Muscle layer of duodenum (tissue), 2 donors: Measurements from ENCODE around the gene EME2.

ENCODE experiments used
- H3K27ac ChIP-seq: one replicate; pipeline ENCODE4 v1.7.0; 2013; ENCODE audit warnings: mild to moderate bottlenecking, low read length
- H3K27me3 ChIP-seq: one replicate; pipeline ENCODE4 v1.7.0; 2013; ENCODE audit warnings: low read depth, mild to moderate bottlenecking, control low read depth, low read length
- H3K36me3 ChIP-seq, 2 donors: one replicate each; pipeline ENCODE4 v1.7.0; 2013; ENCODE audit warnings: low read length in 2 of 2, control low read depth in 1 of 2, mild to moderate bottlenecking in 1 of 2; ENCODE audit not compliant: insufficient read depth in 2 of 2, control insufficient read depth in 1 of 2
- H3K4me1 ChIP-seq, 2 donors: one replicate each; pipeline ENCODE4 v1.7.0; 2013; ENCODE audit warnings: low read length in 2 of 2, mild to moderate bottlenecking in 2 of 2, control low read depth in 1 of 2, moderate library complexity in 1 of 2; ENCODE audit not compliant: insufficient read depth in 2 of 2, control insufficient read depth in 1 of 2
- H3K4me3 ChIP-seq, 2 donors: one replicate each; pipeline ENCODE4 v1.7.0; 2013; ENCODE audit warnings: low read length in 2 of 2, low read depth in 1 of 2, mild to moderate bottlenecking in 1 of 2
- H3K9me3 ChIP-seq, 2 donors: one replicate each; pipeline ENCODE4 v1.7.0; 2013; ENCODE audit warnings: low read length in 2 of 2, control low read depth in 1 of 2, mild to moderate bottlenecking in 1 of 2; ENCODE audit not compliant: control insufficient read depth in 1 of 2
- donor health status: healthy.

Gene EME2

GRCh38 chr16:1775846-1776671 lies 3.4 kb downstream of the EME2 start:
- H3K4me1 ChIP-seq = peaks cover 3 to 40% of the 10 kb centered on the region in 2 donors
- no peak overlapping the region for H3K4me3 ChIP-seq
- peaks cover 0 to 39% of the 10 kb centered on the region in 2 donors for H3K36me3 ChIP-seq
- H3K27ac ChIP-seq = no peak overlapping the region
- H3K9me3 ChIP-seq = no peaks in the 10 kb centered on the region
- no peaks in the 10 kb centered on the region for H3K27me3 ChIP-seq

GRCh38 chr16:1776672-1776955 lies 4.0 kb downstream of the EME2 start:
- peaks cover 0 to 39% of the 10 kb centered on the region in 2 donors for H3K36me3 ChIP-seq

GRCh38 chr16:1776991-1777374 lies 4.4 kb downstream of the EME2 start:
- Histone ChIP-seq H3K4me3 (no peak overlapping the region), H3K4me1 (peaks cover 8 to 46% of the 10 kb centered on the region in 2 donors), H3K27ac (no peak overlapping the region), H3K27me3 (no peaks in the 10 kb centered on the region), H3K9me3 (no peaks in the 10 kb centered on the region), H3K36me3 (peaks cover 0 to 39% of the 10 kb centered on the region in 2 donors)

More at GRCh38 chr16:1776672-1776955, 4.0 kb downstream of the EME2 start:
- no peak overlapping the region for H3K4me3 ChIP-seq
- H3K9me3 ChIP-seq = no peaks in the 10 kb centered on the region
- H3K4me1 ChIP-seq = peaks cover 8 to 45% of the 10 kb centered on the region in 2 donors
- no peak overlapping the region for H3K27ac ChIP-seq
- H3K27me3 ChIP-seq = no peaks in the 10 kb centered on the region

DNA sequence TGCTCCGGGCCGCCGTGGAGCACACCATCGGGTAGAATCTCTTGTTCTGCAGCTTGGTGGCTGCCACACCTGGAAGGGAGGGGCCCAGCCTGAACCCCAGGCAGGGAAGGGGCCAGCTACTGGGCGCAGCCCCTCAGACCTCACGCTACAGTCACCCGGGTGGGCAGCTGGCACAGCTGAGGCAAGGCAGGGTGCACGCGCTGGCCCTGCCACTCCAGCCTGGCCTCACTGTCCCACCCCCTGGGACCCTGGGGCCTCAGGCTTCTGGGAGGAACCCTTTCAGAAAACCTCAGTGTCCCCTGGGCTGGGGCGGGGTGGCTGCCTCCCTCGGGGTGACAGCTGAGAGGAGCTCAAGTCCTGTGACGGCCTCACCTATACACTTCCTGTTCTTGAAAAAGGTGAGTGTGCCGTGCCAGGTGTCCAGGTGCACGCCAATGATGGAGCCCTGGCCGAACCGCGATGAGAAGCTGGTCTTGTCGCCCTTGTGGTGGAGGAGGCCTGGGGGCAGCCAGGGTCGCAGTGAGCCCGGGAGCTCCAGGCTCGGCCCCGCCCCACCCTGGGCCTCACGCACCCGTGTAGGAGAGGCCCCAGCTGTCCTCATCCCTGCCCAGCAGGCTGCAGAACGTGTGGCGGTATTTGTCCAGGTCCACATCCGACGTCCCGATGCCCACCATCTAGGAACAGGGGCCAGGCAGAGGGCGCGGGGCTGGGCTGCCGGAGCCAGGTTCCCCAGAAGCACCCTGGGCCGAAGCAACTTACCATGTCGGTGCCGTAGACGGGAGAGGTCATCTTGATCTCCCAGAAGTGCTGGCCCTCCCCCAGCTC lies 5.0 kb downstream of the EME2 start:
- Histone ChIP-seq H3K27ac (no peak overlapping the region), H3K36me3 (peaks cover 0 to 39% of the 10 kb centered on the region in 2 donors), H3K4me3 (no peak overlapping the region)

GRCh38 chr16:1778200-1779179 lies 5.9 kb downstream of the EME2 start:
- H3K9me3 ChIP-seq = no peaks in the 10 kb centered on the region
- peaks cover 8 to 42% of the 10 kb centered on the region in 2 donors for H3K4me1 ChIP-seq
- H3K27ac ChIP-seq = no peak overlapping the region
- no peaks in the 10 kb centered on the region for H3K27me3 ChIP-seq
- no peak overlapping the region for H3K4me3 ChIP-seq
- peaks cover 0 to 39% of the 10 kb centered on the region in 2 donors for H3K36me3 ChIP-seq

More for the DNA sequence above, 5.0 kb downstream of the EME2 start:
- peaks cover 8 to 40% of the 10 kb centered on the region in 2 donors for H3K4me1 ChIP-seq
- no peaks in the 10 kb centered on the region for H3K27me3 ChIP-seq
- H3K9me3 ChIP-seq = no peaks in the 10 kb centered on the region

- peaks cover 0 to 39% of the 10 kb centered on the region in 2 donors for H3K36me3 ChIP-seq
- no peaks in the 10 kb centered on the region for H3K27me3 ChIP-seq
- no peak overlapping the region for H3K4me3 ChIP-seq
- no peaks in the 10 kb centered on the region for H3K9me3 ChIP-seq
- H3K4me1 ChIP-seq = peaks cover 6 to 43% of the 10 kb centered on the region in 2 donors
- no peak overlapping the region for H3K27ac ChIP-seq
Observed at GRCh38 chr16:1779234-1779701, 6.7 kb downstream of the EME2 start.

DNA sequence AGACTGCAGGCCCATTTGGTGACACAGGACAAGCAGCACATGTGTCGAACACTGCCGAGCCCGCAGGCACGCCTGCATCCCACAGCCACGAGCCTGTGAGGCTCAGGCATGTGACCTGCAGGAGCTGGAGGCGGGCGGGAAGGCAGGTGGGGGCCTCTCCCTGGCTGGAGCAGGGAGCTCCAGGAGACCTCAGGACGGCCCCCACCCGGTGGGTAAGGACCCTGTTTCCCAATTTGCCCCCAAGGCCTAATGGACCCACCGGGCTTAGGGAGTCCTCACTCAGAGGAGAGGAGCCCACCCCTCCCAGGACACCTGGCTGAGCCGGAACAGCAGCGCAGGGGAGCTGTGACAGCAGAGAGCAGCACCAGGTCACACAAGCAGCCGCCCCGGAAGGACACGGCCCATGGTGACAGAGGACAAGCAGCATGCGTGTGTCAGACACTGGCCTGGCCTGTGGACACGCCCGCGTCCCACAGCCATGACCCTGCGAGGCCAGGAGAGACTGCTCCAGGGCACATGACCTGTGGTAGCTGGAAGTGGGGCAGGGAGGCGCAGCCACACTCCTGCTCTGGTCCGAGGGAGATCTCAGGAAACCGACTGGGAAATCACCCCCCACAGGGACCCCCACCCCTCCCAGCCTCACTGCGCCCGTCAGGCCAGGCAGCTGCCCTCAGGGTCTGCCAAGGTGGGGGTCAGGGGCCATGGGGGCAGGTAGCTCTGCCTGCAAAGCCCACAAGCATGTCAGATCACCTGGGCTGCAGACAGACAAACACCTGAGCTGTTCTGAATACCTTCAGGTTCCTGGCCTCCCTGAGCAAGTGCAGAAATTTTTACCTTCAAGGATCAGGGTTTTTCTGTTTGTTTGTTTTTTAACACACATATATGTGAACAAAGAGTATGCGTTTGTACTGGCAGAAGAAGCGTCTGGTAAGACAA lies 7.4 kb downstream of the EME2 start:
- Histone ChIP-seq H3K4me1 (peaks cover 6 to 43% of the 10 kb centered on the region in 2 donors), H3K27ac (no peak overlapping the region), H3K4me3 (no peak overlapping the region), H3K27me3 (no peaks in the 10 kb centered on the region), H3K9me3 (no peaks in the 10 kb centered on the region), H3K36me3 (peaks cover 0 to 35% of the 10 kb centered on the region in 2 donors)

DNA sequence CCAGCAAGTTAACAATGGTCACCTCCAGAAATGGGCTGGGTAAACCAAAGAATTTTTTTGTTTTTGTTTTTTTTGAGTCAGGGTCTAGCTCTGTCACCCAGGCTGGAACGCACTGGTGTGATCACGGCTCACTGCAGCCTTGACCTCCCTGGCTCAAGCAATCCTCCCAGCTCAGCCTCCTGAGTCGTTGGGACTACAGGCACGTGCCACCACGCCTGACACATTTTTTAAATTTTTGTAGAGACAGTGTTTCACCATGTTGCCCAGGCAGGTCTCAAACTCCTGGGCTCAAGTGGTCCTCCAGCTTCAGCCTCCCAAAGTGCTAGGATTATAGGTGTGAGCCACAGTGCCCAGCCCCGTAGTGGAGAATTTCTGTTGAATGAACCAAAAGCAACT lies 8.1 kb downstream of the EME2 start:
- Histone ChIP-seq H3K4me1 (peaks cover 6 to 43% of the 10 kb centered on the region in 2 donors), H3K27ac (no peak overlapping the region), H3K9me3 (no peaks in the 10 kb centered on the region), H3K36me3 (peaks cover 0 to 30% of the 10 kb centered on the region in 2 donors), H3K4me3 (no peak overlapping the region), H3K27me3 (no peaks in the 10 kb centered on the region)

DNA sequence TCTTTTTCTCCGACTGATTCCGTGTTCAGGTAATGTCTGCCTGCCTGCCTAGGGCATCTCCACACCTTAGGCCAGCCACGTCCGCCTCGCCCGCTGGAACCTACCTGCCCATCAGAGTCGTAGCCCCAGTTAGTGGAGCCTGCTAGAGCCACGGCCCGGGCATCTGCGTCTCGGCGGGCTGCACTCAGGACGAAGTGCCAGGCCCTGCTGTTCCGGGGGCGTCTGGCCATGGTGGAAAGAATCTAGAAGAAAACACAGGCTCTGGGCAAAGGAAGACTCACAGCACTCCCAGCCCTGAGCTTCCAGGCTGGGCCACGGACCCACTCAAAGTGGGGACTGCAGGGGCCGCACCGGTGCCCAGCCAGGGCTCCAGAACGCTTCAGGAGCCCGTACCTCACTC lies 8.6 kb downstream of the EME2 start:
- Histone ChIP-seq H3K9me3 (no peaks in the 10 kb centered on the region), H3K27ac (no peak overlapping the region), H3K27me3 (no peaks in the 10 kb centered on the region), H3K36me3 (peaks cover 0 to 30% of the 10 kb centered on the region in 2 donors), H3K4me3 (peak overlapping the region; percentile 50 to 93), H3K4me1 (peaks cover 6 to 42% of the 10 kb centered on the region in 2 donors)
